HG03159 (cell line): ENCODE measurements around the gene HINFP.

Source experiments
- ATAC-seq: cut with Tn5 transposase; IDR thresholded peaks from one replicate; pipeline ENCODE4 v1.9.1; 2021; ENCODE audit warnings: mild to moderate bottlenecking, moderate library complexity; ENCODE audit not compliant: unreplicated experiment

The HINFP gene, protein sequence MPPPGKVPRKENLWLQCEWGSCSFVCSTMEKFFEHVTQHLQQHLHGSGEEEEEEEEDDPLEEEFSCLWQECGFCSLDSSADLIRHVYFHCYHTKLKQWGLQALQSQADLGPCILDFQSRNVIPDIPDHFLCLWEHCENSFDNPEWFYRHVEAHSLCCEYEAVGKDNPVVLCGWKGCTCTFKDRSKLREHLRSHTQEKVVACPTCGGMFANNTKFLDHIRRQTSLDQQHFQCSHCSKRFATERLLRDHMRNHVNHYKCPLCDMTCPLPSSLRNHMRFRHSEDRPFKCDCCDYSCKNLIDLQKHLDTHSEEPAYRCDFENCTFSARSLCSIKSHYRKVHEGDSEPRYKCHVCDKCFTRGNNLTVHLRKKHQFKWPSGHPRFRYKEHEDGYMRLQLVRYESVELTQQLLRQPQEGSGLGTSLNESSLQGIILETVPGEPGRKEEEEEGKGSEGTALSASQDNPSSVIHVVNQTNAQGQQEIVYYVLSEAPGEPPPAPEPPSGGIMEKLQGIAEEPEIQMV

DNA sequence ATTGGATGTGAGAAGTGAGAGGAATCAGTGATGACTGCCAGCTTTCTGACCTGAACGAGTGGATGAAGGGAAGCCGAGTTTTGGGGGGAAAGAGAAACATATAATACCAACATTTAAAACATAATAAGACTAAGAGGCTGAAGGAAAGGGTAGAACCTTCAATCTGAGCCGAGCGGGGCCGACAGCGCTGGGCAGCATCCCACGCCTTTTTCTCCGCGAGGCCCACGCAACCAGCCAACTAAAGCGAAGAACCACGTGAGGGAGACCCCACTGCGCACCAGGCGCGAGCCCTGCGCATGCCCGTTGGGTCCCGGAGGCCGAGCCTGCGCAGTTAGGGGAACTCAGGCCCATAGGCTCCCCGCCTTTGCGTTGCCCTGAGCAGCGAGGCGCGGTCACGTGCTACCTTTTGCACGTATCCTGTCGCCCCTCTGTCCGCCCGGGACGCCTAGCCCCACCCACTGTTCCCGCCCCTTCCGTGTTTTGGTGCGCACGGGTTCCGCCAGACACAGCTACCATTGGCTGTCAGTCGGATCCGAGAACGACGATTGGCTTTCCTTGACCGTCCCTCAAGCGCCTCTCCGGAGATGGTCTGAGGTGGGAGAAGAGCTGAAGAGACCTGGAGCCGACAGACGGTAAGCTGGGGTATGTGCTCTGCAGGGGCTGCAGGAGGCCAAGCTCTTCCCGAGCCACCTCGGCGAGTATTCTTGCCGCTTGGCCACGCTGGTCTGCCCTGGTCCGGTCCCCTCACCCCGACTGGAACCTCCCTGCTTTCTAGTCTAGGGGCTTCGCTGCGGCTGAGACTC, at the start of gene HINFP:
TSS of gene HINFP (plus strand) at position 573 of the 803 bp plus-strand sequence. CDS start 5,365 bp downstream, outside the sequence.
- peak; percentile 97 for ATAC-seq

DNA sequence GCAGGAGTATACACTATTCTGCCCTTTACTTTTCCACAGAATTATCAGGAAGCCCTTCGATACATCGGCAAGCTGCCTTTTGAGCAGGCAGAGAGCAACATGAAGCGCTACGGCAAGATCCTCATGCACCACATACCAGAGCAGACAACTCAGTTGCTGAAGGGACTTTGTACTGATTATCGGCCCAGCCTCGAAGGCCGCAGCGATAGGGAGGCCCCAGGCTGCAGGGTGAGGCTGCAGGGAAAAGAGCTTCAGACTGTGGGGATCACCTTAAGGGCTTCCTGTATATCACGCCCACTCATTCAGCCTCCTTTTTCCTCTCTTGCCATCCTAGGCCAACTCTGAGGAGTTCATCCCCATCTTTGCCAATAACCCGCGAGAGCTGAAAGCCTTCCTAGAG, 43.5 kb upstream of the HINFP start:
- no peak for ATAC-seq

DNA sequence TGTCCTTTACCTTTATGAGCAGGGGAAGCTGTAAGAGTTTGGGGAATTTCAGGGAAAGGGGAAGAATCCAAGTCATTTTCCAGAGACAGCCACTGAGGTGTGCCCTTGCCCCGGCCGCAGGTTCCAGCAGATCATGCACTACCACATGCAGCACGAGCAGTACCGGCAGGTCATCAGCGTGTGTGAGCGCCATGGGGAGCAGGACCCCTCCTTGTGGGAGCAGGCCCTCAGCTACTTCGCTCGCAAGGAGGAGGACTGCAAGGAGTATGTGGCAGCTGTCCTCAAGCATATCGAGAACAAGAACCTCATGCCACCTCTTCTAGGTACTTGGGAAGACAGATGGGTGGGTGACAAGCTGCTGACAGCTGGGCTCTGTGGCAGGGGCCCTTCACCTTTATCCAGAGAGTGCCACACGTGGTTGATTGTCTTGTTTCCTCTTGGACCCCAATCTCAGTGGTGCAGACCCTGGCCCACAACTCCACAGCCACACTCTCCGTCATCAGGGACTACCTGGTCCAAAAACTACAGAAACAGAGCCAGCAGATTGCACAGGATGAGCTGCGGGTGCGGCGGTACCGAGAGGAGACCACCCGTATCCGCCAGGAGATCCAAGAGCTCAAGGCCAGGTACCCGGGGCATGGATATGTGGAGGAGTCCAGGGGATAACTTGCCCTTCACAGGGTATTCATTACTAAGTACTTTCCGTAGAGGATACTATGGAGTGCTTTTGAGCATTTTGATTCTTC, 42.5 kb upstream of the HINFP start:
- ATAC-seq = no peak

DNA sequence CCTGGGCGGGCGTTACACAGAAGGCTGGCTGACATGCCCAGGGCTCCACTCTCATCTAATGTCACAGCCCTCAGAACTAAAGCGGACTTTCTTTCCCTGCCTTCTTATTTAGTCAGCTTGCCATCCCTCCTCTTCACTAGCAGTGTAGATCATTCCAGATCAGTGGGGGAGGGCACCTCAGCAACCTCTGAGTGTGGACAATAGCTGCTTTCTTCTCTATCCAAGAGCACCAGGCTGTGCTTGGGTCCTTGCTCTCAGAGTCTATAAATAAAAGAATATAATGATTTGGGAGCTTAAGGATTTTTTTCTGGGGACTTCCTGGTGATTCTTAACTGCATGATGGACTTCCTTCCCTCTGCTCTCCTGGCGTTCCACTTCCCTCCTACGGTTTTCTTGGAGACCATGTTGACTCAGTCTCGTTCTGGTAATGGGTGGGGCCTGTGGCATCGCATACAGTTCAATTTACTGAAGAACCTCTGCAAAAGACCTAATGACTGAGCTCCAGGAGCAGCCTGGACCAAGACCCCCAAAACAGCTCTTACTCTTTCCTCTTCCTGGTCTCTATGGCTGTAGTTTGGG, 39.6 kb upstream of the HINFP start:
- ATAC-seq = no peak

DNA sequence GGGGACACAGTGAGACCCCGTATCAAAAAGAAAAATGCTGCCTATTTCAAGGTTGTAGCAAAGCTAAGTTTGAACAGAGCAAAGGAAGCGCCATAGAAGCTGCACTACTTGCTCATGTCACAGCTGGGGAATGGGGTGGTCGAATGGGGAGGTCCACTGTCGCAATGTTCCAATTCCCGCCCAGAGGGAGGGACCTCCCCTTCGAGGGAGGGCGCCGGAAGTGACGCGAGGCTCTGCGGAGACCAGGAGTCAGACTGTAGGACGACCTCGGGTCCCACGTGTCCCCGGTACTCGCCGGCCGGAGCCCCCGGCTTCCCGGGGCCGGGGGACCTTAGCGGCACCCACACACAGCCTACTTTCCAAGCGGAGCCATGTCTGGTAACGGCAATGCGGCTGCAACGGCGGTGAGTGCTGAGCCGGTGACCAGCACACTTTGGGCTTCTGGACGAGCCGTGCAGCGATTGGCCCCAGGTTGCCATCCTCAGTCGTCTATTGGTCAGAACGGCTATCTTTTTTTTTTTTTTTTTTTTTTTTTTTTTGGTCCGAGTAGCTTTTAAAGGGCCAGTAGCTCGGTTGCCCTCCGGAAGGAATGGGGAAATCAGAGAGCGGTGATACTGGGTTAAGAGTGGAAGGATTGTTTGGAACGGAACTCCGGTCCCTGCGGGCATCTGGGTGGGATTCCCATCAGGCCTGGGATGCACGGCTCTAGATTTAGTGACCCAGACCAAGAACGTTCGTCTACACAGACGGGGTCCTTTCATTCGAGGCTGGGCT, 36.5 kb upstream of the HINFP start, which contains the start of gene HMBS:
TSS of gene HMBS (plus strand) at position 219 of the 774 bp plus-strand sequence. CDS start at position 372, 153 bp downstream.
- ATAC-seq = peak; percentile 82

DNA sequence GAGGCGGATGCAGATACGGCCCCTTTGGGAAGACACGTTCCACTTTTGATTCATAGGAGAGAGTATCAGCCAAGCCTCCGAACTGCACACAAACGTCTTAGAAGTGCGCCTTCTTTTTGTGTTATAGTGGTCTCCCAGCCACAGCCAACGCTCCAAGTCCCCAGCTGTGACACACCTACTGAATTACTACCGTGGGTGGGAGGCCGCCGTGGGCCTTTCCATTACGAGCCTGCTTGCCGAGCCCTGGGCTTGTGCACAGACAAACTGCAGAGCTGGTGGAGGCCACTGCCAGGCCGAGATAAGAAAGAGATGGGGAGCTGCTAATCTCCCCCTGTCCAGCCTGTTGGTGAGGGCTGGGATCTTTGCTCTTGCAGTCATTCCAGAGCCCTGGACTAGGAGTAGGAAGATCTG, 35.9 kb upstream of the HINFP start:
- ATAC-seq = peak; percentile 15

DNA sequence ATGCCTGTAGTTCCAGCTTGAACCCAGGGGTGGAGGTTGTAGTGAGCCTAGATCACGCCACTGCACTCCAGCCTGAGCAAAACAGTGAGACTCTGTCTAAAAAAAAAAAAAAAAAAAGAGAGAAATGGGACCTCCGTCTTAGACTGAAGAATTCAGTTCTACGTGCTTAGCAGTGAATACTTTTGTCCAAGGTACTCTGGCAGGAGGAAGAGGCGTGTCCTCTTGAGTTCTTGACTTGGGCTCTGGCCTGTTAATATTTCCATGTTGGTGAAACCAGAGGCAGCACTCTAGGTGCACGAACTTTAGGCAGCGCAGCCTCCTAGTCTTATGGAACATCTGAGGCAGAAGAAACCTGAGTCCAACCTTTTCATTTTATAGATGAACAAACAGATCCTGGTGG, 34.3 kb upstream of the HINFP start:
- ATAC-seq = no peak

DNA sequence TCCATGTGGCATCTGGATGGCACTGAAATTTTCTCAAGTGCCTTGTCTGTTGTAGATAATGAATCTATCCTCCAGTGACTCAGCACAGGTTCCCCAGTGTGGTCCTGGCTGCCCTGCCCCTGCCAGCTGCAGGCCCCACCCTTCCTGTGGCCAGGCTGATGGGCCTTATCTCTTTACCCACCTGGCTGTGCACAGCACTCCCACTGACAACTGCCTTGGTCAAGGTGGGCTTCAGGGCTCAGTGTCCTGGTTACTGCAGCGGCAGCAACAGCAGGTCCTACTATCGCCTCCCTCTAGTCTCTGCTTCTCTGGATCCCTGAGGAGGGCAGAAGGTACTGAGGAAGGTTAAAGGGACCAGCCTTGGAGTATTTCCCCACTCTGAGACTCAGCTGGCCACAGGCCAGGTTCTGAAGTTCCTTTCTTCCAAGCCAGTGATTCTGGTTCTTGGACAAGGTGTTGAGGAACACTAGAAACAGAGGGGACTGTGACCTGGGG, 33.6 kb upstream of the HINFP start:
- no peak for ATAC-seq

DNA sequence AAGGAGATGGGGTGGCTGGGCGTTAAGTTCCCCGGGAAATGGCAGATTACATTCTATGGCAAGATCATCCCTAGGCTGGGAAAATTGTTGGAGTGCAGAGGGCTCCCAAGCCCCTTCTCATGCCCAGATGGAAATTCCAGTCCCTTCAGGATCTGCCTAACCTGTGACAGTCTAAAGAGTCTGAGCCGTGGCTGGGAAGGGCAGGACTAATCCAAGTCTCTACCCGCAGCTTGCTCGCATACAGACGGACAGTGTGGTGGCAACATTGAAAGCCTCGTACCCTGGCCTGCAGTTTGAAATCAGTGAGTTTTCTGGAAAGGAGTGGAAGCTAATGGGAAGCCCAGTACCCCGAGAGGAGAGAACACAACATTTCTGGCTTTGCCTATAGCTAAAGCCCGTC, 33.0 kb upstream of the HINFP start:
- ATAC-seq = no peak

DNA sequence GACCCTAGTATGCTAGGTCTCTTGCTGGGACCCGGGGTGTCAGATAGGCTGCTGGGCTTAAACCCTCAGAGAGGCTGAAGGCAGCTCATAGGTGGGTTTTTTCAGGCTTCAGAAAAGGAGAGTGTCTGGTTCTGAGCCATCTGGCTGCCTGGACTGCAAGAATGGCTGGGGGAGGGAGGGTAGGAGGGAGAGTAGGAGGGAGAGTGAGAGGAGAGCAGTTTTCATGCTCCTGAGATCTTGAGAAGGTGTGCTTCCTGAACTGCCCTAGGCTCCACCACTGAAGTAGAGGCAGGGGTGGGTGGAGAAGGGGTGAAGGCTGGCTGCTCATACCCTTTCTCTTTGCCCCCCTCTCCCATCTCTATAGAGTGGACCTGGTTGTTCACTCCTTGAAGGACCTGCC, 32.1 kb upstream of the HINFP start:
- no peak for ATAC-seq

DNA sequence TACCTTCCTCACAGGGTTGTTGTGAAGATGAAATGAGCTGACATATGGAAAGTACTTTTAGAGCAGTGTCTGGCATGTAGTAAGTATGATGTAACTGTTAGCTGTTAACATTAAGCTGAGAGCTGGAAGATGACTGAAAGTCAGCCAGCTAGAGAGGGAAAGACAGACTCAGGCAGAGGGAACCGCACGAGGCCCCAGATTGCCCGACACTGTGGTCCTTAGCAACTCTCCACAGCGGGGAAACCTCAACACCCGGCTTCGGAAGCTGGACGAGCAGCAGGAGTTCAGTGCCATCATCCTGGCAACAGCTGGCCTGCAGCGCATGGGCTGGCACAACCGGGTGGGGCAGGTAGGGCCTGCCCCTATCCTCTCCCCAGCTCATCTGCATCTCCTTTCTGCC, 30.2 kb upstream of the HINFP start:
- ATAC-seq = no peak

DNA sequence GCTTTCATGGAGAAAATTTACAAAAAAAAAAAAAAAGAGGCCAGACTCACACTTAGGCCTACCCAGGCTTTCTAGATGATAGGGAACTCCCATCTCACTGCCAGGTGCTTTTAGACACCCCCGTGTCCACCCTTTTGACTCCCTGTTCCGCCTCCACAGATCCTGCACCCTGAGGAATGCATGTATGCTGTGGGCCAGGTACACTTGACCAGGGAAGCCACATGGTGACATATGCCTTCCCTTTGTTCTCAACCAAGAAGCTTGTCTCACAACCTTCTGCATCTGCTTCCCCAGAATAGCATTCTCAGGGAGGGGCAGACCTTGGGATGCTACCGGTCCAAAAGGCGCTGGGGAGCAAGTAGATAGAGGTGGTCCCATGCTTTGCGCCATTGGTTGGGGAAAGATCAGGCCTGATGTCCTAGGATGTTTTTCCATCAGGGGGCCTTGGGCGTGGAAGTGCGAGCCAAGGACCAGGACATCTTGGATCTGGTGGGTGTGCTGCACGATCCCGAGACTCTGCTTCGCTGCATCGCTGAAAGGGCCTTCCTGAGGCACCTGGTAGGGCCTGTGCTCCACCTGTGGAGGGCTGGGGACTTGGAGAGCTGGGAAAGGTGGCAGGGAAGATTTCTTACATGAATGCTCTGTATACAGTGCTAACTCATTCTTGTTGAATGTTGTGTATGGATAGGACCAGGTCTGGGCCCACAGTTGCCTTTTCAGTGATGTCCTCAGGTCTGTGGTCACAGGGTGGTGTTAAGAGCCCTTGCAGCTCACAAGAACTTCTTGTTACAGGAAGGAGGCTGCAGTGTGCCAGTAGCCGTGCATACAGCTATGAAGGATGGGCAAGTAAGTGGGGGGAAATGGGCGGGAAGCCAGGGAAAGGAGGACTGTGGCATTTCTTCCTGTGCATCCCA, 29.2 kb upstream of the HINFP start:
- ATAC-seq = no peak

DNA sequence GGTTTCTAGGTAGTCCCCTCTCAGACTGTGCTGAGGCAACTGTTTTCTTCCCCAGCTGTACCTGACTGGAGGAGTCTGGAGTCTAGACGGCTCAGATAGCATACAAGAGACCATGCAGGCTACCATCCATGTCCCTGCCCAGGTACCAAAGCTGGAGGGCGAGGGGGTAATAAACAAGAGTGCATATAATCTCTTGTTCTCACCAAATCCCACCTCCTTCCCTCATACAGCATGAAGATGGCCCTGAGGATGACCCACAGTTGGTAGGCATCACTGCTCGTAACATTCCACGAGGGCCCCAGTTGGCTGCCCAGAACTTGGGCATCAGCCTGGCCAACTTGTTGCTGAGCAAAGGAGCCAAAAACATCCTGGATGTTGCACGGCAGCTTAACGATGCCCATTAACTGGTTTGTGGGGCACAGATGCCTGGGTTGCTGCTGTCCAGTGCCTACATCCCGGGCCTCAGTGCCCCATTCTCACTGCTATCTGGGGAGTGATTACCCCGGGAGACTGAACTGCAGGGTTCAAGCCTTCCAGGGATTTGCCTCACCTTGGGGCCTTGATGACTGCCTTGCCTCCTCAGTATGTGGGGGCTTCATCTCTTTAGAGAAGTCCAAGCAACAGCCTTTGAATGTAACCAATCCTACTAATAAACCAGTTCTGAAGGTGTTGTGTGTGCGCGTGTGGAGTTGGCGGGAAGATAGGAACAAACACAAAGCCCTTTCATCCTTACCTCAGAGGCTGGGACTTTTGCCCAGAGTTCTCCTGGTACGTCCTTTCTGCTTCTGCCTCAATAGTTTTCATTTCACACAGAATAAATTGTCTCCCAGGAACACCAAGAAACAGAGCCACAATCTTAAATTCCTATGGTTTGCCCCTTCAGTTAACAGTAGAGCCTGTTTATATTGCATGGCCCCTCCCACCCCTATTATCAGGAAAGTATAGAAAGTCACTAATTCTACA, 28.2 kb upstream of the HINFP start:
- ATAC-seq = no peak

DNA sequence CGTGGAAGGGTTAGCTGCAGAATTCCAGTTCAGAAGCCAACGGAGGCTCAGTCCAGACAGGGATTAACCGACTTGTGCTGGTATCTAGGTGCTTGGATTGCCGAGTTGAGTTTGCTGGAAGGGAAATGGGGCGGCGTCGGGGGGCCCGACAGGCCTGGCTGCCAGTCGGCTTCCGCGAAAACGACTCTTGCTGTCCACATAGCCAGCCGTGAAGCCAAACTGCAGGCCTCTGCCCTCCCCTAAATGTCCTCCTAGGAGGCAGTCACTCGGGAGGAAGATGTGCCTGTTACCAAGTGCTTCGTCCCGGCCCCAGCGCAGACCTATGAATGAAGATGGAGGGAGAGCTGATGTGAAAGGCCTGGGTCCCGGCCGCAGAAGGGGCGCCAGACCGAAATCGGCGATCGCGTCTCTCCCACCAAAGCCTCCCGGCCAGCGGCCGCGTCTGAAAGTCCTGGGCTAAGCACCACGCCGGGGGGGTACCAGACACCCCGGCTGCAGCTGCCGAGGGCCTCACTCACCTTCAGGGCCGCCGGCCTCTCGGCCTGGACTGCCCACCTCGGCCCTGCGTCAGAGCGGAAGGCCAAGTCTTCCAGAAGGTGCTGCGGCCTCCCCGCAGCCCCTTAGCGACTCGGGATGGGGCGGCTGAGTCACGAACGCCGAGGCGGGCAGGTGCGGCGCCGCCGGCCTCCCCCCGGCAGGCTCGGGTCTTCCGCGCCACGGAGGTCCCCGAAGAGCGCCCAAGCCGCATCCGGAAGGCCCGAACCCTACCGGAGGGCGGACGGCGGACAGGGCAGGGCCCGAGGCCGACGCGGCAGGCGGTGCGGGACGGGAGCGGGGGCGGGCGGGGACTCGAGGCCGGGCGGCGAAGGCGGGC, 27.2 kb upstream of the HINFP start:
- ATAC-seq = peak; percentile 3

DNA sequence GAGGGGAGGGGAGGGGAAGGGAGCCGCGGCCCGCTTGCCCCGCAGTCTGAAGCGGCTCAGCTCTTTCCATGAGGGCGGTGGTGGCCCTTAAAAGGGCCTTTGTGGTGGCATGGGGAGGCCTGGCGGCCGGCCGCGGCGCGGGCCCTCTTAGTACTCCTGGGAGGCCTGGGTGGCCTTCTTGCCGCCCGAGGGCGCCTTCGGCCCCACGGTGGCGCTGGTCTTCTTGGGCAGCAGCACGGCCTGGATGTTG, 26.6 kb upstream of the HINFP start:
- peak; percentile 35 for ATAC-seq

DNA sequence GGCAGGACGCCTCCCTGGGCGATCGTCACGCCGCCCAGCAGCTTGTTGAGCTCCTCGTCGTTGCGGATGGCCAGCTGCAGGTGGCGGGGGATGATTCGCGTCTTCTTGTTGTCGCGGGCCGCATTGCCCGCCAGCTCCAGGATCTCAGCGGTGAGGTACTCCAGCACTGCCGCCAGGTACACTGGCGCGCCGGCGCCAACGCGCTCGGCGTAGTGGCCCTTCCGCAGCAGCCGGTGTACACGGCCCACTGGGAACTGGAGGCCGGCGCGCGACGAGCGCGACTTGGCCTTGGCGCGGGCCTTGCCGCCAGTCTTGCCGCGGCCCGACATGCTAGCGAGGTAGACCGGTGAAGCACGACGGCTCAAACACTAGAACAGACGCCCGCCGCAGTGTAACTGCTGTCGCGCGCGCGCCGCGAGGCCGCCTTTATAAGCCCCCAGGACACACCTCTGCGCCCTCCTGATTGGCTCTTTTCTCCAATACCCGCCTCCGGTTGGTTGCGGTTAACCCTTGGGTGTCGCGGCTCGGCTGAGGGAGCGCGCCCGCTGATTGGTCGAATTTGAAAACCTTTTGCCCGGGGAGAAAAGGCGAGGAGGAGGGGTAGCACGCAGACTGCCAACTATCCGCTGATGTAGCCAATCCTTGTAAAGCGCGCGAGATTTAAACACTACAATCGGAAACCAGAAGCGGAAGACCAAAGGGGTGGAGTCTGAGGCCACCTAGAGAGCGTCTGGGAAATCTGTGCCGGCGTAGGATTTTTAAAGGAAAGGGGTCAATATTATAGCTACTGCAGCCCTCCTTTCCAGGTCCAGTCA, 26.1 kb upstream of the HINFP start:
- peak; percentile 82 for ATAC-seq
